Keratinocyte (primary cell): ENCODE results near the gene SUFU.

Source experiments
- CTCF ChIP-seq, 3 experiments: IDR thresholded peaks in 1 of 3; conservative IDR thresholded peaks in 1 of 3; optimal IDR thresholded peaks in 1 of 3; 2 replicates in 2 of 3; 3 replicates in 1 of 3; pipeline versions ENCODE3 to v1.5.1; 2011; ENCODE audit warnings: low read length in 3 of 3, mild to moderate bottlenecking in 3 of 3, moderate library complexity in 2 of 3, control low read depth in 1 of 3, inconsistent platforms in 1 of 3; ENCODE audit not compliant: insufficient read depth in 2 of 3; ENCODE audit errors: extremely low read depth in 1 of 3
- EZH2 ChIP-seq: IDR thresholded peaks from one replicate; pipeline ENCODE4 v1.6.1; 2012; ENCODE audit warnings: inconsistent platforms, mild to moderate bottlenecking, low read length, moderate library complexity

GRCh38 chr10:102629661-102630614 lies 126.2 kb downstream of the SUFU start:
- TF ChIP-seq EZH2: no peak
- no peak for TF ChIP-seq CTCF (optimal IDR thresholded peaks at IDR 0.05 in 1 of 3, IDR thresholded peaks at IDR 0.05 in 1 of 3, conservative IDR thresholded peaks at IDR 0.05 in 1 of 3; ENCODE audit: extremely low read depth in 1 of 3, insufficient read depth in 2 of 3, low read length in 3 of 3)
